HepG2 (cell line): ENCODE measurements around the gene HYAL2. TPM values are rescaled to one million over a fixed set of nuclear protein-coding genes. Genes with fewer than 3 reads are reported as not detected.

ENCODE experiments used
- ATAC-seq: fragments of 200-7000 bp; cut with Tn5 transposase; 3 replicates; pipeline ENCODE4 v1.9.1; 2020; ENCODE audit warnings: mild to moderate bottlenecking, moderate library complexity
- BruUV-seq: library from RNA; stranded (reverse); fragments of 400-500 nt; replicated peaks from 2 replicates; lab custom pipeline; 2021; lab: Mats Ljungman, UMichigan
- CTCF ChIA-PET: fragments of 300-600 bp; formaldehyde crosslinking; extraction: SDS; loops from one replicate; lab custom pipeline; 2021; ENCODE audit warnings: low total read pairs, inconsistent platforms, low intra/inter-chr PET ratio; lab: Yijun Ruan, JAX
- POLR2A ChIA-PET: fragments of 350-600 bp; sonication (Branson Sonifier 250); formaldehyde crosslinking; loops from one replicate; lab custom pipeline; 2020; ENCODE audit warnings: antibody characterized with exemption, inconsistent platforms; lab: Yijun Ruan, JAX
- DNase-seq: peaks from one replicate; pipeline ENCODE4 v3.0.0-alpha.2; 2015; ENCODE audit warnings: low spot score
- FAIRE-seq: peaks from 3 replicates; lab custom pipeline; 2011; peaks lifted over from hg19 to GRCh38; lab: Jason Lieb, UNC
- H2AFZ ChIP-seq: one replicate; pipeline ENCODE4 v1.6.1; 2011; ENCODE audit warnings: low read length, inconsistent platforms
- H3K27ac ChIP-seq: fragments of 300-600 bp; 3 replicates; pipeline ENCODE4 v1.8.0; 2011; ENCODE audit warnings: mixed run types, mild to moderate bottlenecking, mixed read lengths, low read length, inconsistent platforms; ENCODE audit not compliant: insufficient read depth; ENCODE audit errors: extremely low read length
- H3K27me3 ChIP-seq, 2 experiments: fragments of 200-600 bp in 1 of 2; 2 replicates in 1 of 2; 3 replicates in 1 of 2; pipeline versions ENCODE4 v1.6.0 to v1.8.0; 2011; ENCODE audit warnings: low read length in 2 of 2, mild to moderate bottlenecking in 2 of 2, moderate library complexity in 2 of 2, inconsistent platforms in 1 of 2; ENCODE audit not compliant: insufficient read depth in 2 of 2, control insufficient read depth in 1 of 2
- H3K36me3 ChIP-seq, 2 experiments: fragments of 200-600 bp in 1 of 2; replicated peaks in 1 of 2; 2 replicates in 1 of 2; 3 replicates in 1 of 2; pipeline versions ENCODE4 v1.5.1 to v1.8.0; 2011; ENCODE audit warnings: low read length in 2 of 2, inconsistent platforms in 1 of 2; ENCODE audit not compliant: insufficient read depth in 2 of 2, control insufficient read depth in 1 of 2
- H3K4me1 ChIP-seq: 2 replicates; pipeline ENCODE4 v1.5.1; 2012; ENCODE audit warnings: low read length, inconsistent platforms; ENCODE audit not compliant: insufficient read depth
- H3K4me2 ChIP-seq: 2 replicates; pipeline ENCODE4 v1.6.0; 2011; ENCODE audit warnings: low read depth, low read length, inconsistent platforms
- H3K4me3 ChIP-seq, 3 experiments: fragments of 200-600 bp in 1 of 3; sonication (generic), shearing (Covaris generic) in 1 of 3; replicated peaks in 1 of 3; 2 replicates each; pipeline ENCODE4 v1.5.1; 2011 to 2016; ENCODE audit warnings: low read length in 3 of 3, inconsistent platforms in 2 of 3, low read depth in 2 of 3, mild to moderate bottlenecking in 2 of 3, control low read depth in 1 of 3, mixed read lengths in 1 of 3; ENCODE audit not compliant: insufficient read depth in 1 of 3
- H3K79me2 ChIP-seq: one replicate; pipeline ENCODE4 v1.6.1; 2011; ENCODE audit warnings: low read length, inconsistent platforms; ENCODE audit not compliant: insufficient read depth
- H3K9ac ChIP-seq: 2 replicates; pipeline ENCODE4 v1.6.0; 2011; ENCODE audit warnings: mild to moderate bottlenecking, low read depth, low read length, inconsistent platforms; ENCODE audit not compliant: insufficient read depth
- H3K9me3 ChIP-seq: 2 replicates; pipeline ENCODE4 v1.5.1; 2012; ENCODE audit warnings: mild to moderate bottlenecking, low read length
- H4K20me1 ChIP-seq: 2 replicates; pipeline ENCODE4 v1.6.0; 2011; ENCODE audit warnings: inconsistent platforms, mild to moderate bottlenecking, low read length, moderate library complexity; ENCODE audit not compliant: insufficient read depth
- PATZ1 ChIP-seq: sonication (generic); formaldehyde crosslinking; IDR thresholded peaks from 2 replicates; pipeline ENCODE4 v1.4.0; 2020; ENCODE audit warnings: missing genetic modification reagents
- RBM39 ChIP-seq: fragments of 200-400 bp; formaldehyde crosslinking; IDR thresholded peaks from one replicate; pipeline ENCODE4 v1.6.1; 2018; ENCODE audit warnings: antibody characterized with exemption, mild to moderate bottlenecking, low read depth, low read length; ENCODE audit not compliant: poor library complexity, severe bottlenecking
- STAT6 ChIP-seq: sonication (generic); formaldehyde crosslinking; IDR thresholded peaks from 2 replicates; pipeline ENCODE4 v1.4.0; 2020; ENCODE audit warnings: missing genetic modification reagents, mild to moderate bottlenecking, borderline replicate concordance
- TMF1 ChIP-seq: sonication (generic); formaldehyde crosslinking; IDR thresholded peaks from 2 replicates; pipeline ENCODE4 v1.8.1; 2022; ENCODE audit warnings: low read depth, missing genetic modification reagents
- ZC3H4 ChIP-seq: sonication (generic); formaldehyde crosslinking; IDR thresholded peaks from 2 replicates; pipeline ENCODE4 v1.4.0; 2020; ENCODE audit warnings: missing genetic modification reagents, borderline replicate concordance
- ZNF468 ChIP-seq: sonication (generic); formaldehyde crosslinking; IDR thresholded peaks from 2 replicates; pipeline ENCODE4 v1.8.0; 2022; ENCODE audit warnings: mild to moderate bottlenecking, moderate library complexity, missing genetic modification reagents
- ZNF567 ChIP-seq: sonication (generic); formaldehyde crosslinking; IDR thresholded peaks from 2 replicates; pipeline ENCODE4 v1.8.1; 2023; ENCODE audit warnings: mild to moderate bottlenecking, missing genetic modification reagents, borderline replicate concordance
- ZNF768 ChIP-seq: sonication (generic); formaldehyde crosslinking; IDR thresholded peaks from 2 replicates; pipeline ENCODE4 v1.4.0; 2020; ENCODE audit warnings: missing genetic modification reagents
- ZNF891 ChIP-seq: sonication (generic); formaldehyde crosslinking; IDR thresholded peaks from 2 replicates; pipeline ENCODE4 v1.5.0; 2020; ENCODE audit warnings: mild to moderate bottlenecking, missing genetic modification reagents
- WGBS: methylation state at CpG from one replicate; pipeline ENCODE4 v1.1.6; 2017; ENCODE audit warnings: low lambda C conversion rate; 5-methylcytosine and 5-hydroxymethylcytosine counted together
- in situ Hi-C: cut with HindIII; loops from 2 replicates; pipeline ENCODE4 v1.10.0; 2017; ENCODE audit warnings: low pct_unique_long_range_greater_than_20kb; ENCODE audit not compliant: extremely low pct_ligation_motif_present
- intact Hi-C: fragments of 100-400 bp; cut with micrococcal nuclease; formaldehyde crosslinking; loops from one replicate; pipeline ENCODE4 v1.10.0; 2022; ENCODE audit not compliant: unreplicated experiment
- polyA plus RNA-seq, 8 experiments: library from polyadenylated mRNA; depleted of rRNA in 3 of 8; stranded (reverse) in 7 of 8; unstranded in 1 of 8; fragments of >200 nt; fragmentation: Illumina TruSeq in 4 of 8; extraction: Trizol in 4 of 8; gene quantifications; 2 replicates each; pipeline versions ENCODE4 v1.2.1 to v1.2.3, GENCODE V29; 2011 to 2016; ENCODE audit warnings: low read depth in 4 of 8, missing spikeins in 1 of 8, mixed read lengths in 1 of 8; ENCODE audit not compliant: insufficient read depth in 1 of 8
- total RNA-seq, 5 experiments: library from RNA; depleted of rRNA; stranded (reverse); fragments of >200 nt; fragmentation: Illumina TruSeq; extraction: Trizol; gene quantifications; 2 replicates each; pipeline ENCODE4 v1.2.3, GENCODE V29; 2016; ENCODE audit warnings: low read depth in 1 of 5
- TF ChIP-seq, protein P1 (sequence below): sonication (generic); formaldehyde crosslinking; IDR thresholded peaks from 2 replicates; pipeline ENCODE4 v1.4.0; 2020; ENCODE audit warnings: mild to moderate bottlenecking, missing genetic modification reagents

The HYAL2 gene
- total and polyA plus RNA-seq, 2 of the 13 experiments (the other 11 are each of a cell fraction or from before 2014, with no cell fraction given): 76.2 to 102 TPM

DNA sequence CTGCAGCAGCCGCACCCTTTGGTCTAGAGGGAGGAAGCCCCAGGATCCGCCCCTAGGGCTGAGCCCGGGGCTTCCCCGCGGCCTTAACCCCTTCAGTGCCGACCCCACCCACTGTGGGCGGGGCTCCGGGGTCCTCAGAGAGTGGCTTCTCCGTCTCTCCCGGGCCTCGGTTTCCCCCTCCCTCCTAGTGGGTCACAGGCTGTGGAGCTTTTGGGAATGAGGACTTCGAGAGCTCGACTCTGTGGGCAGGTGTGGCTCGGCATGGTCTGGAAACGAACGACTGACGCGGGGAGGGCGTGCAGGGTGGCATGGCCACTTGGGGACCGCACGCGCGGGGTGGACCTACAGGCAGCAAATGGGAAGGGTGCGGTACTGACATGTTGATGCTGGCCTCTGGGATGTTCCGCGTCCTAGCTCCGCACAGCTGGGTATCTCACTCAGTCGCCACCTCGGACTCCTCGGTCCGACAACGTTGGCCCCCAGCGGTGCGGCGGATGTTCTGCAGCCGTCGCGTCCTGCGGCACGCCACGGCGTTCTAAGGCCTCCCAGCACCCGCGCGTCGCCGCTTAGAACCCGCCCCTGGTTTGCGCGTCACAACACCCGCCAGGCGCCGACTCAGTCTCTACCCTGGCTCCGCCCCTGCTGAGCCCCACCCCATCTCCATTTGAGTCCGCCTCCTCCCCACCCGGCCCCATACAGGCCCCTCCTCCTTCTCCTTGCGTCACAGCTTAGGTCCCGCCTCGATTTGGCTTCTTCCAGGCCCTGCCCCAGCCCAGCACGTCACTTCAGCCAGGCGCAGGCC lies 23.5 kb downstream of the HYAL2 start, which contains the start of the genes HYAL3 and NAA80 (continued):
- 0 out of 2 replicates have a peak, but pooled peaks have one; percentile 43 for TF ChIP-seq STAT6 (CRISPR knock-in tag)
- TF ChIP-seq ZNF567 (CRISPR knock-in tag): no peak
- no peak for TF ChIP-seq PATZ1 (CRISPR knock-in tag)

DNA sequence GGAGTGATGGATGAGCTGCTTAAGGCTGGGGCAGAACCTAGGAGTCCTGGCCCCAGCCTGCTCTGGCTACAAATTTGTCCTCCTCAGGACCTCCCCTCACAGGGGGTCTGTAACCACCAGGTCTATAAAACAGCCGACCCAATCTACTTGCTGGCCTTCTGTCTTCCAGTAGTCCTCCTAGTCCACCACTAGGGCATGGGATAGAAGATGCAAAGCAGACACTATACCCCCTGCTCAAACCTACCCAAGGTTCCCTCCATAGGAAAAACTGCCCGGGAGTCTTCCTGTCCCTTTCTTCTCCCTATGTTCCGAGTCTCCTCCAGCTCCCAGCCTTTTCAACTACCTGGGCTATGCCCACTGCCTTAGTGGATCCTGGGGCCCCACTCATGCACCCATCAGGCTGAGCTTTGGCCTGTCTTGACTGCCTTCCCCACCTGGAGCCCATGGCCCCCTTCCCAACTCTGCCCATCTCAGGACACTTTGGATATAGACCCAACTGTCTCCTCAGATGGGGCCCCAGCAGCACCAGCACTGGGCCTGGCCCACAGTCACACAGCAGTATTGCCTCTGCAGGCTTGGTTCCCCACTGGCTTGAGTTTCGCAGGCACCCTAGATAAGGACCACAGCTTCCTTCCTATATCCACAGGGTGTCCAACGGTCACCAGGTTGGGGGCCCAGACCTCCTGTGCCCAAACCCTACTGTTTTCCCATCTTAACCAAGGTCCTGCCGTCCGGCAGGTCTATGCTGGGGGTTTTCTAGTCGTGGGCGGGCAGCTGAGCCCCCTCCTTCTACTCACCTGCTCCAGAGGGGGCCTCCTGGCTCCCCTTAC lies 24.4 kb downstream of the HYAL2 start:
- POLR2A ChIA-PET: interaction anchor here (0.8 to 7.9 kb wide), 11 partner anchors 12 to 102 kb away, joined by 3 to 222 read pairs (median 9); partner anchors contain the start of genes GNAI2, HYAL2 and TUSC2
- intact Hi-C loops: no loop called here
- peak; percentile 2; the same call in 1 of the 3 replicates for ATAC-seq
- in situ Hi-C loops: no loop called here
- peak; percentile 15 for FAIRE-seq
- WGBS: 24% methylated on average over 6 of the region's 9 CpGs
- H3K36me3 ChIP-seq: peaks cover 1 to 3% of the 10 kb centered on the region in 2 experiments; a peak in 2 of 5 replicates
- BruUV-seq: no TSS peak
- peak overlapping the region; percentile 87 for H3K4me2 ChIP-seq
- H3K79me2 ChIP-seq: peaks cover 35% of the 10 kb centered on the region
- peaks cover 11% of the 10 kb centered on the region for H4K20me1 ChIP-seq
- CTCF ChIA-PET: no interaction called here
- H3K27ac ChIP-seq: peak overlapping the region; percentile 73
- no peaks in the 10 kb centered on the region; a peak in 1 of 5 replicates for H3K27me3 ChIP-seq
- H3K9me3 ChIP-seq: no peaks in the 10 kb centered on the region
- no peak for DNase-seq
- H3K4me1 ChIP-seq: peaks cover 56% of the 10 kb centered on the region
- no peak overlapping the region for H2AFZ ChIP-seq
- peak overlapping the region; percentile 66 to 91 (median 89) for H3K4me3 ChIP-seq
- 0 out of 2 replicates have a peak, but pooled peaks have one; percentile 20 for TF ChIP-seq ZNF768 (CRISPR knock-in tag)
- no peak for TF ChIP-seq TMF1
- TF ChIP-seq RBM39: no peak
- 0 out of 2 replicates have a peak, but pooled peaks have one; percentile 2 for TF ChIP-seq ZNF891 (CRISPR knock-in tag)
- 0 out of 2 replicates have a peak, but pooled peaks have one; percentile 42 for TF ChIP-seq ZC3H4
- TF ChIP-seq, protein P1, sequence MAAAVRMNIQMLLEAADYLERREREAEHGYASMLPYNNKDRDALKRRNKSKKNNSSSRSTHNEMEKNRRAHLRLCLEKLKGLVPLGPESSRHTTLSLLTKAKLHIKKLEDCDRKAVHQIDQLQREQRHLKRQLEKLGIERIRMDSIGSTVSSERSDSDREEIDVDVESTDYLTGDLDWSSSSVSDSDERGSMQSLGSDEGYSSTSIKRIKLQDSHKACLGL (CRISPR knock-in tag): 0 out of 2 replicates have a peak, but pooled peaks have one; percentile 4
- TF ChIP-seq ZNF468 (CRISPR knock-in tag): no peak
- H3K9ac ChIP-seq: peak overlapping the region; percentile 79
